Measurements from ENCODE around the gene RXRA. TPM values are rescaled to one million over a fixed set of nuclear protein-coding genes. Genes with fewer than 3 reads are reported as not detected.

The RXRA gene
- total RNA-seq, 4 donors from 2014 or later = 17.1 to 84.6 (median 24.0) TPM

GRCh38 chr9:134486596-134486995 lies 160.3 kb downstream of the RXRA start:
- Histone ChIP-seq H3K4me1 (no peaks in the 10 kb centered on the region), H3K4me3 (no peak overlapping the region), H3K36me3 (no peaks in the 10 kb centered on the region), H3K9me3 (no peaks in the 10 kb centered on the region), H3K27ac (no peak overlapping the region), H3K27me3 (no peaks in the 10 kb centered on the region)
- peak in 1 of 2 donors; percentile 11 for DNase-seq
- intact Hi-C loops (cut with DNase I; ENCODE audit: low total_unique reads) = no loop called here
- TF ChIP-seq CTCF (IDR thresholded peaks at IDR 0.05) (no peak), POLR2A (IDR thresholded peaks at IDR 0.05) (no peak)

Small RNA genes lying within 50 kb of the gene (microRNA-seq; reads per million reads assigned to microRNA genes)
- gene MIR4669 (ENCODE audit: borderline microRNAs expressed, borderline replicate concordance) = not detected

Small RNA genes lying within 50 kb of the gene (small RNA-seq; reads per million reads assigned to genes)
- gene MIR4669 = not detected

Other genes starting within 250 kb of the RXRA start
- 10 to 100 TPM in 2 of 4 donors, 1 to 10 TPM in 2; 2.9 to 30.5 (median 14.2) TPM for gene WDR5, start 190.4 kb upstream of the RXRA start, total RNA-seq
- gene RNU6ATAC, start 161.9 kb upstream of the RXRA start, total RNA-seq = 10 to 100 TPM in 1 of 4 donors, under 1 TPM in 1, not detected in 2; under 0.01 to 47.1 TPM